Measurements from ENCODE around the gene C3orf18. TPM values are rescaled to one million over a fixed set of nuclear protein-coding genes. Genes with fewer than 3 reads are reported as not detected.

Gene C3orf18
- polyA plus RNA-seq, 1 donor (not counting 4 experiments of a cell fraction or from before 2014, with no cell fraction given): 1.4 TPM

GRCh38 chr3:50602595-50603191 is 35.1 kb upstream of the C3orf18 start:
- H2AFZ ChIP-seq (ENCODE audit: control insufficient read depth, low read length): peak overlapping the region; percentile 32
- no peaks in the 10 kb centered on the region for H3K9me1 ChIP-seq (ENCODE audit: control insufficient read depth, extremely low read depth, insufficient read depth, low read length)
- no peaks in the 10 kb centered on the region for H3K27me3 ChIP-seq (ENCODE audit: control insufficient read depth, extremely low read depth, insufficient read depth, low read length)
- H3K9ac ChIP-seq (ENCODE audit: control insufficient read depth, extremely low read depth, insufficient read depth, low read length): peak overlapping the region; percentile 67
- H3K9me3 ChIP-seq (ENCODE audit: control insufficient read depth, low read depth, low read length): no peaks in the 10 kb centered on the region
- H3K4me3 ChIP-seq (ENCODE audit: control insufficient read depth in 2 of 3, extremely low read depth in 1 of 3, insufficient read depth in 2 of 3, low read depth in 1 of 3, low read length in 3 of 3): peak overlapping the region in 1 of 3 experiments; percentile 9
- TF ChIP-seq EZH2 (IDR thresholded peaks at IDR 0.05; ENCODE audit: low read length): no peak
- TF ChIP-seq, protein P1, sequence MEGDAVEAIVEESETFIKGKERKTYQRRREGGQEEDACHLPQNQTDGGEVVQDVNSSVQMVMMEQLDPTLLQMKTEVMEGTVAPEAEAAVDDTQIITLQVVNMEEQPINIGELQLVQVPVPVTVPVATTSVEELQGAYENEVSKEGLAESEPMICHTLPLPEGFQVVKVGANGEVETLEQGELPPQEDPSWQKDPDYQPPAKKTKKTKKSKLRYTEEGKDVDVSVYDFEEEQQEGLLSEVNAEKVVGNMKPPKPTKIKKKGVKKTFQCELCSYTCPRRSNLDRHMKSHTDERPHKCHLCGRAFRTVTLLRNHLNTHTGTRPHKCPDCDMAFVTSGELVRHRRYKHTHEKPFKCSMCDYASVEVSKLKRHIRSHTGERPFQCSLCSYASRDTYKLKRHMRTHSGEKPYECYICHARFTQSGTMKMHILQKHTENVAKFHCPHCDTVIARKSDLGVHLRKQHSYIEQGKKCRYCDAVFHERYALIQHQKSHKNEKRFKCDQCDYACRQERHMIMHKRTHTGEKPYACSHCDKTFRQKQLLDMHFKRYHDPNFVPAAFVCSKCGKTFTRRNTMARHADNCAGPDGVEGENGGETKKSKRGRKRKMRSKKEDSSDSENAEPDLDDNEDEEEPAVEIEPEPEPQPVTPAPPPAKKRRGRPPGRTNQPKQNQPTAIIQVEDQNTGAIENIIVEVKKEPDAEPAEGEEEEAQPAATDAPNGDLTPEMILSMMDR (optimal IDR thresholded peaks at IDR 0.05 in 1 of 3, IDR thresholded peaks at IDR 0.05 in 1 of 3, conservative IDR thresholded peaks at IDR 0.05 in 1 of 3; ENCODE audit: extremely low read depth in 1 of 3, insufficient read depth in 2 of 3, low read length in 3 of 3): no peak
- dilution Hi-C loops (cut with MboI; ENCODE audit: extremely low pct_ligation_motif_present, low sequenced_read_pairs): loop anchor here (25.0 kb wide), 1 partner anchor 785 kb away; the partner anchor contains the start of genes MANF and RBM15B
- H3K4me1 ChIP-seq (ENCODE audit: control insufficient read depth, extremely low read depth, insufficient read depth, low read length): peaks cover 49% of the 10 kb centered on the region
- no peak for DNase-seq (ENCODE audit: low read depth, low spot score)
- FAIRE-seq: peak; percentile 88
- H3K4me2 ChIP-seq (ENCODE audit: control insufficient read depth, extremely low read depth, insufficient read depth, low read depth, low read length): peak overlapping the region; percentile 54
- H3K79me2 ChIP-seq (ENCODE audit: control insufficient read depth, insufficient read depth, low read length): no peaks in the 10 kb centered on the region
- H3K36me3 ChIP-seq (ENCODE audit: control insufficient read depth in 2 of 2, extremely low read depth in 1 of 2, insufficient read depth in 2 of 2, low read length in 2 of 2): peaks cover 4% of the 10 kb centered on the region in 2 experiments
- no peaks in the 10 kb centered on the region for H4K20me1 ChIP-seq (ENCODE audit: control insufficient read depth, extremely low read depth, insufficient read depth, low read length)
- H3K27ac ChIP-seq (ENCODE audit: control insufficient read depth, insufficient read depth, low read length): peak overlapping the region; percentile 79

DNA sequence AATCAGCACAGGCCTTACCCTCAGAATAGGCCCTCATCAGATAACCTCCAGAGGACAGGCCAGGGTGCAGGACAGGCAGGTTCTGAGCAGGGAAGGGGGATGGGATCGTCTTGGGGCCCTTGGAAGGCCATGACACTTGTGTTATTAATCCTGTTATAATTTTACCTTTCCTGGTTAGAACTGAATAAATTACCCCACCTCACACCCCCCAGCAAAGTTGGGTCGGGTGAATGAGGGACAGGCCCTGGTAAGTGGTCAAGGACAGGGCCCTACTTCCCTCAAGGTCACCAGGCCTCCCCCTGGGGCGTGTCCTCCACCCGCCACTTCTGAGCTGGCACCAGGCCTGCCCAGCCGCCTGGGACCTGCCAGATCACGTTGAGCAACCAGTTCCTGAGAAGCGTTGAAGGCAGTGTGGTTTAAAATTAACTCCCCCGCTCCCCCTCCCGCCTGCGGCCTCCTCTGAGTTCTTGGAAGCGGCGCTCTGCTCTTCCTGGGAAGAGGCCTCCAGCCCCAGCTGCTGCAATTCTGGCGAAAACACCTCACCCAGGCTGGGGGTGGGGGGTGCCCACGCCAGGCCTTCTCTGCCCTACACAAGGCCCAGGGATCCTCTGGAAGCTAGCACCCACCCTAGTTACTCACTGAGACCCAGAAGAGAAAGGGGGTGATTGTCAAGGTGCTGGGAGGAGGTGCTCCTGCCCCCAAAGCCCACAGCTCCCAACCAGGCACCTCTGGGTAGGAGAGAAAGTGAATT is 33.5 kb upstream of the C3orf18 start:
- peak overlapping the region; percentile 54 for H3K4me2 ChIP-seq (ENCODE audit: control insufficient read depth, extremely low read depth, insufficient read depth, low read depth, low read length)
- H3K4me3 ChIP-seq (ENCODE audit: control insufficient read depth in 2 of 3, extremely low read depth in 1 of 3, insufficient read depth in 2 of 3, low read depth in 1 of 3, low read length in 3 of 3): no peak overlapping the region
- no peaks in the 10 kb centered on the region for H3K27me3 ChIP-seq (ENCODE audit: control insufficient read depth, extremely low read depth, insufficient read depth, low read length)
- H3K4me1 ChIP-seq (ENCODE audit: control insufficient read depth, extremely low read depth, insufficient read depth, low read length): peaks cover 44% of the 10 kb centered on the region
- no peaks in the 10 kb centered on the region for H3K79me2 ChIP-seq (ENCODE audit: control insufficient read depth, insufficient read depth, low read length)
- dilution Hi-C loops (cut with MboI; ENCODE audit: extremely low pct_ligation_motif_present, low sequenced_read_pairs): loop anchor here (25.0 kb wide), 1 partner anchor 786 kb away; the partner anchor contains the start of genes MANF and RBM15B
- peak overlapping the region; percentile 79 for H3K27ac ChIP-seq (ENCODE audit: control insufficient read depth, insufficient read depth, low read length)
- no peaks in the 10 kb centered on the region for H3K36me3 ChIP-seq (ENCODE audit: control insufficient read depth in 2 of 2, extremely low read depth in 1 of 2, insufficient read depth in 2 of 2, low read length in 2 of 2)
- H3K9me3 ChIP-seq (ENCODE audit: control insufficient read depth, low read depth, low read length): no peaks in the 10 kb centered on the region
- TF ChIP-seq, protein P1 (optimal IDR thresholded peaks at IDR 0.05 in 1 of 3, IDR thresholded peaks at IDR 0.05 in 1 of 3, conservative IDR thresholded peaks at IDR 0.05 in 1 of 3; ENCODE audit: extremely low read depth in 1 of 3, insufficient read depth in 2 of 3, low read length in 3 of 3): no peak
- TF ChIP-seq EZH2 (IDR thresholded peaks at IDR 0.05; ENCODE audit: low read length): no peak
- no peaks in the 10 kb centered on the region for H3K9me1 ChIP-seq (ENCODE audit: control insufficient read depth, extremely low read depth, insufficient read depth, low read length)
- peak overlapping the region; percentile 67 for H3K9ac ChIP-seq (ENCODE audit: control insufficient read depth, extremely low read depth, insufficient read depth, low read length)
- DNase-seq (ENCODE audit: low read depth, low spot score): no peak
- peak overlapping the region; percentile 20 for H2AFZ ChIP-seq (ENCODE audit: control insufficient read depth, low read length)
- no peaks in the 10 kb centered on the region for H4K20me1 ChIP-seq (ENCODE audit: control insufficient read depth, extremely low read depth, insufficient read depth, low read length)
- peak; percentile 65 for FAIRE-seq

Data from keratinocyte (primary cell).